A549 (cell line): ENCODE results near the gene PACS2.

Source experiments
- CBX8 ChIP-seq: fragments of 200-600 bp; sonication (generic); IDR thresholded peaks from 2 replicates; pipeline ENCODE4 v1.6.1; 2016
- CEBPB ChIP-seq, 2 experiments: fragments of >200 bp in 1 of 2; sonication (Bioruptor Twin) in 1 of 2; formaldehyde crosslinking in 1 of 2; IDR thresholded peaks; 2 replicates each; pipeline ENCODE4 v1.6.1; 2012 to 2016
- CHD2 ChIP-seq: fragments of 150-350 bp; IDR thresholded peaks from 2 replicates; pipeline ENCODE4 v1.6.1; 2014; ENCODE audit warnings: low read length; ENCODE audit not compliant: partially characterized antibody
- CTCF ChIP-seq: fragments of >200 bp; sonication (Bioruptor Twin); formaldehyde crosslinking; IDR thresholded peaks from 3 replicates; pipeline ENCODE4 v1.5.1; 2016
- EHF ChIP-seq: fragments of 250-450 bp; sonication (Bioruptor Pico); IDR thresholded peaks from 2 replicates; pipeline ENCODE4 v1.5.0; 2020; ENCODE audit warnings: mild to moderate bottlenecking
- ELK1 ChIP-seq: fragments of 150-350 bp; IDR thresholded peaks from 2 replicates; pipeline ENCODE4 v1.6.1; 2014; ENCODE audit warnings: low read depth, mild to moderate bottlenecking, low read length
- KDM1A ChIP-seq: fragments of 200-600 bp; sonication (generic); IDR thresholded peaks from 2 replicates; pipeline ENCODE4 v1.6.1; 2016; ENCODE audit warnings: low read depth, mild to moderate bottlenecking
- MAX ChIP-seq: IDR thresholded peaks from 2 replicates; pipeline ENCODE4 v1.6.1; 2012
- MYC ChIP-seq: IDR thresholded peaks from 2 replicates; pipeline ENCODE4 v1.6.1; 2012; ENCODE audit warnings: mild to moderate bottlenecking, inconsistent platforms, low read length, improper control_type of control experiment, borderline replicate concordance
- POLR2A ChIP-seq: IDR thresholded peaks from 2 replicates; pipeline ENCODE4 v1.6.1; 2012; ENCODE audit warnings: mild to moderate bottlenecking, low read length
- RAD21 ChIP-seq, 2 experiments: fragments of >200 bp in 1 of 2; sonication (Bioruptor Twin) in 1 of 2; formaldehyde crosslinking in 1 of 2; IDR thresholded peaks in 1 of 2; conservative IDR thresholded peaks in 1 of 2; 2 replicates in 1 of 2; 3 replicates in 1 of 2; pipeline ENCODE4 v1.6.1; 2012 to 2018; ENCODE audit warnings: inconsistent platforms in 1 of 2
- RFX5 ChIP-seq: fragments of 450-650 bp; IDR thresholded peaks from 2 replicates; pipeline ENCODE4 v1.7.1; 2014; ENCODE audit warnings: antibody characterized with exemption, mild to moderate bottlenecking, moderate library complexity
- ZSCAN20 ChIP-seq: fragments of 250-450 bp; sonication (Bioruptor Pico); IDR thresholded peaks from 2 replicates; pipeline ENCODE4 v1.8.0; 2022; ENCODE audit warnings: mild to moderate bottlenecking, moderate library complexity

DNA sequence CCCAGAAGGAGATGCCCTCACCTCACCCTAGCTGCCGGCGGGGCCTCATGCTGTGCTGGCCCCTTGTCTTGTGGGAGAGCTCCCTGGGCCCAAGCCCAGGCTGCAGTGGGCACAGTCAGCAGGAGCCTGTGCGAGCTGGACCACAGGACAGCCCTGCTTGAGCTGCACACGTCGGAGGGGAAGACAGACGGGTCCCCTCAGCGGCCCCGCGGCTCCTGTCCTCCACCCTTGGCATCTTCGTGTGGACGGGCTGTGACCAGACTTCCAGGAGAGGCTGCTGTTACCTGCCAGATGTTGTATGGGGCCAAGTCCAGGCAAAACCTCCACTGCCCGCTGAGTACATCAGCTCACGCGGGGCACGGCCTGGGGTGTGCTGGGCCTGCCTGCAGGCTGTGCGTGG is 74.4 kb downstream of the PACS2 start:
- TF ChIP-seq CTCF (no peak), MYC (no peak), ELK1 (no peak), KDM1A (no peak), RFX5 (no peak), EHF (CRISPR knock-in tag) (no peak), RAD21 (conservative IDR thresholded peaks at IDR 0.05 in 1 of 2, IDR thresholded peaks at IDR 0.05 in 1 of 2) (no peak), CEBPB (IDR thresholded peaks at IDR 0.05) (no peak), ZSCAN20 (CRISPR knock-in tag) (no peak), CHD2 (no peak), CBX8 (no peak), MAX (no peak), POLR2A (no peak)
